GM18861 (cell line): ENCODE data around the gene C9orf50.
A peak's percentile ranks its signal among the peaks of the same experiment; 100 is the strongest.

Source experiments
- ATAC-seq: cut with Tn5 transposase; IDR thresholded peaks from one replicate; pipeline ENCODE4 v1.9.1; 2021; ENCODE audit not compliant: unreplicated experiment

Gene C9orf50

GRCh38 chr9:129612123-129612522, 8.8 kb downstream of the C9orf50 start:
- ATAC-seq = no peak

GRCh38 chr9:129611307-129611800, 9.5 kb downstream of the C9orf50 start:
- no peak for ATAC-seq

DNA sequence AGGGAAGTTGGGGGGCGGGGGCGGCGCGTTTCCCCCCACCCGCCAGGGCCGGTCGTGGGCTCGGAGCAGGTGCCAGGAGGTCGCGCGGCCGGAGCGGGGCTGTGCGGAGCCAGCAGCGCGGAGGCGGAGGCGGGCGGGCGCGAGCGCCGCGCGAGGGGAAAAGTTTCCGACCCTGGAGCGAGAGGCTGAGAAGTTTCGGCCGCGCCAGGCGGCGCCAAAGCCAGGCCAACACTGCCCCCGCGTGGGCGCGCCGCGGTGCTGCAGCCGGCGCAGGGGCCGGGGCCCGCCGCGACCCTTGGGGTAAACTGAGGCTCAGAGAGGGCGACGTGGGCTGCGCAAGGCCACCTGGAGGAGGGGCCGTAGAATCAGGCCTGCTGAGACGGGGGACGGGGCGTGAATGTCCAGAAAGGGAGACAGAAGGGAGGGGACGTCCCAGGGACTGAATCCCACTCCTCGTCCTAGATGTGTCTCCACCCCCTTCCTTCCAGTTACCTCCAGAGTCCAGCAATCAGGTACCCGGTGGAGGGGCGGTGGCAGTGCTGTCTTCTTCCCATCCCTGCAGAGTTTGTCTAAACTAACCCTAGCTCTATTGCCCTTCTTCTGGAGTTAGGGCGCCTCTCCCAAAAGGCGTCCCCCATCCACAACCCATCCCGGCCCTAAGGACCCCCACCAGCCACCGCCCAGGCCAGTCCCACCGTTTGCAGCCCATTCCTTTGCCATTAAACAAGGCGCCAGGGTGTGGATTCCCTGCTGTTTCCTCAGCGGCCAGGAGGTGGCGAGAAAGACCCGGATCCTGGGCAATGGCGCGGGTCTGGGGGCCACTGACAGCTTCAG, 10.2 kb downstream of the C9orf50 start:
- ATAC-seq = peak; percentile 47

GRCh38 chr9:129610213-129610472, 10.8 kb downstream of the C9orf50 start:
- ATAC-seq = no peak

- ATAC-seq = no peak
Observed at GRCh38 chr9:129609486-129610212, 11.3 kb downstream of the C9orf50 start.

DNA sequence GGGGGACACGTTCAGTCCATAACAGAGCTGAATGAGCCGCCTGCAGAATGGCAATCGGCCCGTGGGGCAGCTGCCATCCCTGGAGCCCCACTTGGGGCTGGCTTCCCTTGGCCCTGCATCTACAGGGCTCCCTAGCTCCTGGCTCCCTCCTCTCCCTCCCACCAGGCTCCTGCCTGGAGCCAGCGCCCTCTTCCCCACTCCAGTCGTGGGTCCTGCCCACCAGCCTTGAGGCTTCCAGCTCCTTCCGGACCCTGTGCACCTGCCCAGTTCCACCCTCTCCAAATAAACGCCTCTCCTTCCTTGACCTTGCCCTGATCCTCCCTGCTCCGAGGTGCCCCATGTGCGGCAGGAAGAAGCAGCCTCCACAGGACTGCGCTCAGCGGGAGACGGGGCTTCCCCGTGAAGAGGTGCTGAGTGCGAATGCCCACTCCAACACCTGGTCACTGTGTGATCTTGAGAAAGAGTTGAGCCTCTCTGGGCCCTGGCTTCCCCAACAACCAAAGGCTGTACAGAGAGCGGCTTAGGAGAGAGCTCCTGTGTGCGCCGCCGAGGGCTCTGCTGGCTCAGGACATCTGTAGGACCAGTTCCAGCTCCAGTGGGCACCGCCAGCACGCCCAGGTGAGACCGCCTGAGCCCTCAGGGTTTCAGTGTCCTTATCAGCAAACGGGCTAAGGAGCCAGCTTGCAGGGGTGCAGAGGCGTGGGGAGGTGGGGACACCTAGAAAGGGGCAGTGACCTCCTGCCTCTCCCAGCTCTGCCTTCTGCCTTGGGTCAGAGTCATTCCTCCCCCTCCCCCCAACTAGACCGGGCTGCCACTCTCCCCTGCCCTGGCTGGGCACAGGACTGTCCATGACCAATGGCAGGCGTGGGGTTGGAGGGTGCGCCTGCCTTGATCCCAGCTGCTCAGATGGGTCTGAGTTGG, 12.1 kb downstream of the C9orf50 start:
- ATAC-seq = no peak

GRCh38 chr9:129607027-129607387, 13.9 kb downstream of the C9orf50 start:
- ATAC-seq = no peak

GRCh38 chr9:129606161-129607026, 14.5 kb downstream of the C9orf50 start:
- no peak for ATAC-seq

DNA sequence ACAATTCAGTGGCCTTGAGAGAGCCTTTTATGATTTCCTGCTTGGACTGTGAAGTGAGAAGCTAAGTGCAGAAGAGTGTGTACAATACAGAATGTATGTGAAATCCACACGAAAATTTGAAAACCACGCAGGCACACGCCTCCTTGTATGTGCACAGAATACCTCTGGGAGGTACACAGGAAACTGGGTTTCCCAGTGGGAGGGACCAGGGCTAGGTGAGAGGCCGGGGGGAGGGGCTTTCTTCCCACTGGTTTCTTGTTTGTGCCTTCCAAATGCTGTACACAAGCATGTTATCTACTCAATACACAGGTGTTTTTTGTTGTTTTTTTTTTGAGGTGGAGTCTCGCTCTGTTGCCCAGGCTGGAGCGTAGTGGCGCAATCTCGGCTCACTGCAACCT, 16.1 kb downstream of the C9orf50 start:
- no peak for ATAC-seq

DNA sequence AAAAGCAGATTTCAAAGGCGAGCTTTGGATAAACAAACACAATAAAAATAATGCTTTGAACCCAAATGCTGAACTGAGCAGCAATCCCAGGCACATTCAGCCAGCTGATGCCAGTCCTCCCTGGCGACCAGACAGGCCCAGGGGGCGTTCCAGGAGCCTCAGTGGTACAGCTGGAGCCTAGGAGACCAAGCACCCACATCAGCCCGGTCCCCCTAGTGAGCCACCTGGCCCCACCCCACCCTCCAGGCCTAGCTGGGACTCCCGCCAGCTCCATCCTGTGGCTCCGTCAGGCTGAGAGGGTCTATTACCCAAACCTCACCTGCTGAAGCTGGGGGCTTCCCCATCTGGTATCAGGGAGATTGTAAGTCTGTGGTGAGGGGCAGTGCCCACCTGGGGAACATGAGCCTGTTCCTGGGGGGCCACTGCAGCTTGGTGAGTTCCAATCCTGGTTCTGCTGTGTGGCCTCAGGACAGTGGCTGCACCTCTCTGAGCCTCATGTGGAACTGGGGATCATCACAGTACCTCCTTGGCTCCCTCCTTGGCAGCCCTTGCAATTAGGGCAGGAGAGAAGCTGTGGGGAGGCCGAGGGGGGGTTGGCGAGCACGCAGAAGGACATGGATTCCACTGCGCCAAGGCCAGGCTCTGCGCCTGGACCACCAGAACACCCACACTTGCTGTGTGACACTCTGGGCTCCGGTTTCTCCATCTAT, 16.7 kb downstream of the C9orf50 start:
- ATAC-seq = no peak

GRCh38 chr9:129602598-129603415, 18.1 kb downstream of the C9orf50 start:
- no peak for ATAC-seq

- ATAC-seq = no peak
Observed at GRCh38 chr9:129601082-129601674, 19.7 kb downstream of the C9orf50 start.

DNA sequence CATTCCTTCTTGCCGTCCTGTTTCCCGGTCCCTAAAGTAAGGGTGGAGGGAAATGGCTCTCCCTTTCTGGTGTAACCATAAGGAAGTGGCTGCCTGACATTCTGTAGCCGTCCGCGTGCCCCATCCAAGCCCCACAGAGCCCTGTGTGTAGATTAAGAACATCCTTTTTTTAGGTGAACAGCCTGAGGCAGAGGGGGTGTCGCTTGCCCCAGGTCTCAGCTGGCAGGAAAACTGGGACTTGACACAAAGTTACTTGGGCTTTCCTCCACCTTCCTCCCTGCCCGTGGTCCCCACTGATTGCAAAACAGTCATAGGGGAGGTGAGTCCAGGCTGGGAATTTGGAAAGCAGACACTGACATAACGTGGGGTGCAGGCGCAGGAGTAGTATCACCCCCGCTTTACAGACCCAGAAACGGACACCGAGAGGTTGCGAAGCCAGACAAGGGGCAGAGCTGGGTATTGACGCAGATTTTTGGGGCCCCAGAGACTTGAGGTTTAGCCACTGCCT, 22.8 kb downstream of the C9orf50 start:
- ATAC-seq = no peak

DNA sequence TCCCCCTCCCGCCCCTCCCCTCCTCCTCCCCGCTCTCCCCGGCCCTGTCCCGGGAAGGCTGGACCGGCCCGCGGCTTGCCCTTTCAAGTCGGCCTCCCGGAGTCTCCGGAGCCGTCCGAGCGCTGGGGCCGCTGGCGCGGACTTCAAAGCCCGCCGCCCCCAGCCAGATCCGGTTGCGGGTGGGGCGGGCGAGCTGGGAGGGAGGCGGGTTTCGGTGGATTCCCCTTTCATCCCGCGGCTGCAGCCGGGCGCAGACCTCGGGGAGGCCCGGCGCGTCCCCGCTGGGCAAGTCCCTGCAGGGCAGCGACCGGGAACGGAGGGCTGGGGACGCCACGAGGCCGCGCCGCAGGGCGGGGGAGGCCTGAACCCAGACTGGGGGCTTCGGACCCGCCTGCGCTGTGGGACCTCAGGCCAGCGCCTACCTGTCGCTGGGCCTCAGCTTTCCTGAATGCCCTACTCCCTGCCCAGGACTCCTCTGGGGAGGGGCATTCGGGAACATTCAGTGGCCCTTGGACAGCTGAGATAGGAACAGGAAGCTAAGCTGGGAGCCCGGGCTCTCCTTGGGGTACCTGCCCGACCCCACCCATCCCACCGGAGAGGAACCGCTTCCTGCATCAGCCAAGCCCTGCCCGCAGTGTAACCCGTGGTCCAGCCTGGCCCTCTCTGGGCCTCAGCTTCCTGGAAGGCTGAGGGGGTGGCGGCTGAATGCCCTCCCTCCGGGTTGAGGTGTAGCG, 23.4 kb downstream of the C9orf50 start:
- ATAC-seq = no peak

- no peak for ATAC-seq
Observed at GRCh38 chr9:129596541-129597331, 24.2 kb downstream of the C9orf50 start.

- no peak for ATAC-seq
Observed at GRCh38 chr9:129595903-129596540, 24.9 kb downstream of the C9orf50 start.
